Measurements from ENCODE around the gene SLC39A9.

SLC39A9 gene

DNA sequence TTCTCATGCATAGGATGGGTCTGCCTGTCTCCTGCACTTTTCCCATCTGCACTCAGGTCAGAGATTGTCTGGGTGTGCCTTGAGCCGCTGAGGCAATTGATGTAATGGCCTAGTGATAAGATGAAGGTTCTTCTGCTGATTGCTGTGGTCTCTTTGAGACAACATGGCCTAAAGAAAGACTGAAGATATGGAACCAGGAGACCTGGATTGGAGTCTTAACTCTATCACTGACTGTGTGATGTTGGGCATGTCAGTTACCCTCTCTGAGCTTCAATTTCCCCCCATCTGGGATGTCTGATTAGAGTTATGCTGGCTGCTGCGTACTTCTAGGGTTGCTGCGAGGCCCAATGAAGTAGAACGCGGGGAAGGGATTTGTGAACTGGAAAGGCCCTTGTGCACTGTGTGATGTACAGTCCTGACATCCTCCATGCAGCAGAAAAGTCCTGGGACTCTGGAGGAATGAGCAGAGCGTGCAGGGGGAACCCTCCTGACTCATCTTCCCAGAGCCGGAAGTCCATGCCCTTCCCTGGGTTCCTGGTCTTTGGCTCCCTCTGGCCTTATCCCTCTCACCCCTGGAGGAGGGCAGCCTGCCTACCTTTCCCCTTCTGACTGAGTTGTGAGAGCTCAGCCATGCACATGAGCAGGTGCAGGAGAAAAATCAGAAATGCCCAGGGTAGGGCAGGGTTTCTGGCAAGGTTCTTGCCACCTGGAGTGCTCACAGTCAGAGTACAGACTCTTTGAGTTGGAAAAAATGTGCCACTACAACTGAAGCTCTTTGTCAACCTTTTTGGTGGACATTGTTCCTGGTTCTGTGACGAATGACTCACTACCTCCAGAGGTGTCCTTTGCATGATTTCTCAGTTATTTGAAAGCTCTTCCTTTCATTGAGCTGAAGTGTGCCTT is 107.1 kb downstream of the SLC39A9 start:
- no peak for DNase-seq

DNA sequence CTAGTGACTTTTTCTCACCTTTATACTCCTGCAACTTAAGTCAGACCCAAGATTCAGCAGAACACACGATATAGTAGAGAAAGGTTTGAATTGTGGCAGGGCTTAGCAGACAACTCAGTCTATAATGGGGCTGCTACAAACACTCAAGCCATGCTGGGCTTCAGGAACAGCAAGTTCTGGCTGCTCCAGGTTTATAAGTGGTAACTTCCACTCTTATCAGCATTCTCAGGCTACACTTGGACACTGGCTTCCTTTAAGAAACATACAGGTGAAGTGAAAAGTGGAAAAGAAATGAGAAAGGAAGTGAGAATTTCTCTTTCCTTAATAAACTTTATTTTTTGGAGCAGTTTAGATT is 107.7 kb downstream of the SLC39A9 start:
- no peak for DNase-seq

Data from CD4-positive, alpha-beta T cell treated with Interleukin-21 for 1 hour (primary cell).